Amniotic epithelial cell (primary cell): ENCODE measurements around the gene GLOD5.

Source experiments
- DNase-seq: peaks from one replicate; pipeline ENCODE4 v3.0.0-alpha.2; 2010; ENCODE audit warnings: low read depth

Gene GLOD5

GRCh38 chrX:48754238-48754637 lies 7.3 kb upstream of the GLOD5 start:
- no peak for DNase-seq

- DNase-seq = no peak
Measured at GRCh38 chrX:48769230-48769629, 7.7 kb downstream of the GLOD5 start.

GRCh38 chrX:48770296-48770695 lies 8.7 kb downstream of the GLOD5 start:
- no peak for DNase-seq

GRCh38 chrX:48772602-48773001 lies 11.1 kb downstream of the GLOD5 start:
- no peak for DNase-seq

- DNase-seq = no peak
Measured at GRCh38 chrX:48776818-48777439, 15.4 kb downstream of the GLOD5 start.

- DNase-seq = no peak
Measured at GRCh38 chrX:48779399-48779798, 17.9 kb downstream of the GLOD5 start.

GRCh38 chrX:48781705-48782104 lies 20.2 kb downstream of the GLOD5 start:
- DNase-seq = no peak

GRCh38 chrX:48782216-48782615 lies 20.7 kb downstream of the GLOD5 start:
- no peak for DNase-seq

GRCh38 chrX:48782795-48783194 lies 21.2 kb downstream of the GLOD5 start:
- no peak for DNase-seq

GRCh38 chrX:48784726-48785125 lies 23.2 kb downstream of the GLOD5 start:
- no peak for DNase-seq

GRCh38 chrX:48785186-48785539 lies 23.6 kb downstream of the GLOD5 start:
- no peak for DNase-seq

GRCh38 chrX:48785540-48786214 lies 24.1 kb downstream of the GLOD5 start:
- no peak for DNase-seq

- DNase-seq = no peak
Measured at GRCh38 chrX:48786341-48786800, 24.8 kb downstream of the GLOD5 start, which contains the start of gene GATA1. GATA1 (plus strand) TSS chrX:48786590; CDS start chrX:48791110, 4,520 bp downstream.

- no peak for DNase-seq
Measured at GRCh38 chrX:48786825-48787504, 25.4 kb downstream of the GLOD5 start.

- DNase-seq = no peak
Measured at GRCh38 chrX:48787505-48788443, 26.2 kb downstream of the GLOD5 start.

GRCh38 chrX:48789366-48790220 lies 28.0 kb downstream of the GLOD5 start:
- DNase-seq = no peak

GRCh38 chrX:48790477-48790876 lies 28.9 kb downstream of the GLOD5 start:
- no peak for DNase-seq

- DNase-seq = no peak
Measured at GRCh38 chrX:48791063-48791820, 29.7 kb downstream of the GLOD5 start.

GRCh38 chrX:48792219-48792618 lies 30.7 kb downstream of the GLOD5 start:
- DNase-seq = no peak

GRCh38 chrX:48793935-48794334 lies 32.4 kb downstream of the GLOD5 start:
- DNase-seq = no peak
